Left kidney (tissue), 2 donors: Measurements from ENCODE around the gene RRAS2. TPM values are rescaled to one million over a fixed set of nuclear protein-coding genes. Genes with fewer than 3 reads are reported as not detected.
"Not testable (repeated sequence)": the region's sequence is repeated elsewhere in the genome, so short reads cannot be mapped to it uniquely, and the experiment has no call there.

Experiments
- DNase-seq: peaks from one replicate; pipeline ENCODE4 v3.0.0-alpha.2; 2013
- polyA plus RNA-seq: library from polyadenylated mRNA; unstranded; fragments of 120-200 nt; gene quantifications from one replicate; pipeline ENCODE4 v1.2.1, GENCODE V29; 2013; ENCODE audit not compliant: insufficient read length

Gene RRAS2
- polyA plus RNA-seq, 1 donor, result 51.8 TPM

GRCh38 chr11:14373941-14374646 is 15.1 kb upstream of the RRAS2 start:
- DNase-seq, result no peak

DNA sequence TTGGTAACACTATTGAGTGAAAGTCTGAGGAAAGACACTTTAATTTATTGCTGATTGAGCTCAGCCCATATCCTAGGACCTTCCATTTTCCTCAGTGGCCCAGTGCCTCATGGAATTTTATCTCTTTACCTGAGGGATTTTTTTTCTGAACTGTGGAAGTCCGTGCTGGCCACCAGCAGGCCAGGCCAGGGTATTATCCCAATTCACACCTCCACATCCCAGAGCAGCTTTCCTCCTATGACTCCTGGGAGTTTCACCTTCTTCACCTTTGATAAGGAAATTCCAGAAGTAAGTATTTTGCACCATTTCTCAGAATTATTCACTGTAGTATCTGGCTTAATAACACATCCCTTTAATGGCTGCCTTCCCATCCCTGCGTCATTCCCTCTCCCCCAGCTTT is 13.0 kb upstream of the RRAS2 start:
- DNase-seq, result no peak

DNA sequence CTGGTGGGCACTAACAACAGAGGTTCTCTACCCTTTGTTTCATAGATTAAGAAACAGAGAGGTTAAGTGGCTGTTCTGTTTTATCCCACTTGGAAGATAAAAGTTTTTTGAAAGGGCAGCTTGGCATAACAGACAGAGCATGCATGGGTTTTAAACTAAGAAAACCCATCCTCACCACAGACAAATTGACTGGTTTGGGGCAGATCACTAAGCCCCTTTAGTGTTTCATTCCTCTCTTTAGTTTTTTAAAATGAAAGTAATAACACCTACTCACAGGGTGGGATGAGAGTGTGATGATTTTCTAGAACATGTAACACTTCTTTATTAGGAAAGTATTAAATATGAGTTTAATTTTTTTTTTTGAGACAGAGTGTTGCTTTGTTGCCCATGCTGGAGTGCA is 12.3 kb upstream of the RRAS2 start:
- DNase-seq, result no peak

GRCh38 chr11:14370496-14370895 is 11.5 kb upstream of the RRAS2 start:
- DNase-seq, result no peak

GRCh38 chr11:14369598-14369997 is 10.6 kb upstream of the RRAS2 start:
- no peak for DNase-seq

DNA sequence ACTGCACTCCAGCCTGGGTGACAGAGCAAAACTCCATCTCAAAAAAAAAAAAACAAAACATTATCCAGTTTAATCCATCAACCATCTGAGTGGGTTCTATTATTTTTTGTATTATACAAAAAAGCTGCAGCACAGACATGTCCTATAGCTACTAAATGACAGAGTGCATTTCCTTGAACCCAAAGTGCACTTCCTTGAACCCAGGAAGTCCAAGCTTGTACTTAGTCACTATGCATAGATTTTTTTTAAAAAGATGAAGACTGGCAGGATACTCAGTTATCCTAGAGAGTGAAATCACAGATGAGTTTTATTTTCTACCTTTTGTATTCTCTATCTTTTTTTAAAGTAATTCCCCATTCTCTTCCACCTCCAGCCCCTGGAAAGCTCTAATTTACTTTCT is 8.0 kb upstream of the RRAS2 start:
- no peak for DNase-seq

GRCh38 chr11:14364322-14364721 is 5.3 kb upstream of the RRAS2 start:
- DNase-seq, result no peak

GRCh38 chr11:14362611-14363010 is 3.6 kb upstream of the RRAS2 start:
- DNase-seq, result no peak

DNA sequence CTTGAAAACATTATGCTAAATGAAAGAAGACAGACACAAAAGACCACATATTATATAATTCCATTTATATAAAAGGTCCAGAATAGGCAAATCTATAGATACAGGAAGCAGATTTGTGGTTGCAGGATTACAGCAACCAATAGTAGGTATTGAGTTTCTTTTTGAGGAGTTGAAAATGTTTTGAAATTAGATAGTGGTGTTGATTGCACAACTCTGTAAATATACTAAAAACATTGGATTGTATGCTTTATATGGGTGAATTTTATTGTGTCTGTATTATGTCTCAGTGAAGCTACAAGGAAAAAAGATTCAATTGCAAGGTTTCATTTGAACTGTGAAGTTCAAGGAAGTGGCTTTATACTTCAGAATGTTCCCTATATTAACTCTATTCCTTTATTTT is 3.0 kb upstream of the RRAS2 start:
- DNase-seq, result no peak

DNA sequence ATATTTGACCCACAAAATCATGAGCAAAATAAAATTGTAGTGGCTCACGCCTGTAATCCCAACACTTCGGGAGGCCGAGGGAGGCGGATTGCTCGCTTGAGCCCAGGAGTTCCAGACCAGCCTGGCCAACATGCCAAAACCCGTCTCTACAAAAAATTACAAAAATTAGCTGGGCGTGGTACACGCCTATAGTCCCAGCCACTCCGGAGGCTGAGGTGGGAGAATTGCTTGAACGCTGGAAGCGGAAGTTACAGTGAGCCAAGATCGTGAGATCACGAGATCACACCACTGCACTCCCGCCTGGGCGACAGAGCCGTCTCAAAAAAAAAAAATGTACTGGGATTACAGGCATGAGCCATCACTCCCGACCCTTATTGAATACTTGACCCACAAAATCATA is 2.0 kb upstream of the RRAS2 start:
- DNase-seq, result no peak

DNA sequence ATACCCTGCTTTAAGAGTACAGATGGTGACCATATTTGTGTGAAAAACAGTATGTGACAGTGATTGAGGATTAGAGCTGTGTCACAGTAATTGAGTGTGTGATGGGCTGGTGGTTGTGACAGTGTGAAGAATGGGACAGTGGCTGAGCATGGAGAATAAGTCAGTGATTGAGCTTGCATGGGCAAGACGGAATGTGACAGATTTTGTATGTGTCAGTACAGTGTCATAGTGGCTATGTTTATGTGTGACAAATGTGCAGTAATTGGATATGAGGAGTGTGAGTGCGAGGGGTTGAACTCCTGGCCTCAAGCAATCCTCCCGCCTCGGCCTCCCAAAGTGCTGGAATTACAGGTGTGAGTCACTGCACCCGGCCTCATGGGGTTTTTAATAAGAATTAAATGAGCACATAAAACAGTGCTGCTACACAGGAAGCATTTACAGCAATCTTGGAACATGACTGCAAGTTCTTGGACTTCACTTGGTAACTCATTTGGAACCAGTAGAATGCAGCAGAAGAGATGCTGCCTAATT is 583 bp upstream of the RRAS2 start:
- no peak for DNase-seq

- DNase-seq, result peak; percentile 65
These were observed 878 bp downstream of the RRAS2 start for GRCh38 chr11:14357881-14358728.

GRCh38 chr11:14356342-14356741 is 2.6 kb downstream of the RRAS2 start:
- no peak for DNase-seq

DNA sequence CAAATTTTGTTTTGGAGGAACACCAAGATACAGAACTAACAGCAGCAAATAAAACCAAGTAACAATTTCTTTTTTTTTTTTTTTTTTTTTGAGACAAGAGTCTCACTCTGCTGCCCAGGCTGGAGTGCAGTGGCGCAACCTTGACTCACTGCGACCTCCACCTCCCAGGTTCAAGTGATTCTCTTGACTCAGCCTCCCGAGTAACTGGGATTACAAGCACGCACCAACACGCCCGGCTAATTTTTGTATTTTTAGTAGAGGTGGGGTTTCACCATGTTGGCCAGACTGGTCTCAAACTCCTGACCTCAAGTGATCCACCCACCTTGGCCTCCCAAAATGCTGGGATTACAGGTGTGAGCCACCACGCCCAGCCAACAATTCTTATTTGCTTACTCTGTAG is 4.4 kb downstream of the RRAS2 start:
- not testable (repeated sequence) for DNase-seq

- no peak for DNase-seq
These were observed 8.2 kb downstream of the RRAS2 start for GRCh38 chr11:14350716-14351238.

DNA sequence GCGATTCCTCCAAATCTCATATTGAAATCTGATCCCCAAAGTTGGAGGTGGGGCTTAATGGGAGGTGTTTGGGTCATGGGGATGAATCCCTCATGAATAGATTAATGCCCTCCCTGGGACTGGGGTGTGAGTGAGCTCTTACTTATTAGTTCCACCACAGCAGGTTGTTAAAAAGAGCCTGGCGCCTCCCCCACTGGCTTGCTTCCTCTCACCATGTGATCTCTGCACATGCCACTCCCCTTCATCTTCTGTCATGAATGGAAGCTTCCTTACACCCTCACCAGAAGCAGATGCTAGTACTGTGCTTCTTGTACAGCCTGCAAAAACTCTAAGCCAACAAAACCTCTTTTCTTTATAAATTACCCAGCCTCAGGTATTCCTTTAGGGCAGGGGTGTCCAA is 8.8 kb downstream of the RRAS2 start:
- DNase-seq, result no peak

- DNase-seq, result no peak
These were observed 11.0 kb downstream of the RRAS2 start for GRCh38 chr11:14347991-14348390.

- DNase-seq, result no peak
These were observed 11.5 kb downstream of the RRAS2 start for GRCh38 chr11:14347494-14347893.

- no peak for DNase-seq
These were observed 12.6 kb downstream of the RRAS2 start for GRCh38 chr11:14346303-14346955.

DNA sequence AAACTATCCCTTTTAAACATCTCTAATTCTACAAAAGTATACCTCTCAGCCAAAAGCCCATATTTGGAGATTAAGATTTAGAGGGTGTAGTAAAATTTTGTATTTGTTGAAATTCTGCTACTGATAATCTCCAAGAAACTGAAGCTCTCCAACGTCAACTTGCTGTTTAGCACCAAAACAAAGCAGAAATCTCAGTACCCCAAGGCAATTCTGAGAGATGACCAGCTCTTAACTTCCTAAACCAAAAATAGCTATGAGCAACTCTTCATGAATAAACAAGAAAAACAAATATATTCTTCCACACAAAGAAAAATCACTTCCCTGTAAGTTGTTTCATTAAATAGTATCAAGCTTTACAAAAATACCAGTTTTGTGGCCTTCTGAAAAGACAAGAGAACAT is 13.3 kb downstream of the RRAS2 start:
- DNase-seq, result no peak

DNA sequence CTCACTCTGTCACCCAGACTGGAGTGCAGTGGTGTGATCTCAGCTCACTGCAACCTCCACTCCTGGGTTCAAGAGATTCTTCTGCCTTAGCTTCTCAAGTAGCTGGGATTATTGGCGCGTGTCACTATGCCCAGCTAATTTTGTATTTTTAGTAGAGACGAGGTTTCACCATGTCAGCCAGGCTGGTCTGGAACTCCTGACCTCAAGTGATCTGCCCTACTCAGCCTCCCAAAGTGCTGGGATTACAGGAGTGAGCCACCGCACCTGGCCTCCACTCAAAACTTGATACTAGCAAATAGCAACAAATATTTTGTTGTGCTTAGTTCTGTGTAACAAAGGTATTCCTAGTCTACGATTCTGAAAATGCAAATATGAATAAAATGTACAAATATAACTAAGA is 14.0 kb downstream of the RRAS2 start:
- DNase-seq, result not testable (repeated sequence)

- DNase-seq, result no peak
These were observed 16.1 kb downstream of the RRAS2 start for GRCh38 chr11:14342906-14343305.

DNA sequence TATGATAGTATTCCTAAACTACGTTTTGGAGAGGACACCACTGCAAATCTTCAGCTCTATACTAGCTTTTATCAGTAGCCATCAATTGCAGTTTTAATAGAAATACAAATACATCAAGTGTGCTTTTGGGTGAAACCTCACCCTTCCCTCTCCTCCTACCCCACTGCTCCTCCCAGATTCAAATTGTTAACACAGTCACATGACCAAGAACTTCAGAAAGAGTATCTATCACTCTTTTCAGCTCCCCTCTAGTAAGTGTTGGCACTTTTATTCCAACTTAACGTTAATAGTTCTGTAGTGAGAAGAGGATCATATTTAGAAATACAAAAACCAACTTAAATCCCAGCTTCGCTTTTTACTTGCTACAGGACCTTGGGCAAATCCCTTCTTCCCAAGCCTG is 17.0 kb downstream of the RRAS2 start:
- no peak for DNase-seq
